ENCODE results near the gene TNFRSF1B.
A peak's percentile ranks its signal among the peaks of the same experiment; 100 is the strongest.

TNFRSF1B gene

DNA sequence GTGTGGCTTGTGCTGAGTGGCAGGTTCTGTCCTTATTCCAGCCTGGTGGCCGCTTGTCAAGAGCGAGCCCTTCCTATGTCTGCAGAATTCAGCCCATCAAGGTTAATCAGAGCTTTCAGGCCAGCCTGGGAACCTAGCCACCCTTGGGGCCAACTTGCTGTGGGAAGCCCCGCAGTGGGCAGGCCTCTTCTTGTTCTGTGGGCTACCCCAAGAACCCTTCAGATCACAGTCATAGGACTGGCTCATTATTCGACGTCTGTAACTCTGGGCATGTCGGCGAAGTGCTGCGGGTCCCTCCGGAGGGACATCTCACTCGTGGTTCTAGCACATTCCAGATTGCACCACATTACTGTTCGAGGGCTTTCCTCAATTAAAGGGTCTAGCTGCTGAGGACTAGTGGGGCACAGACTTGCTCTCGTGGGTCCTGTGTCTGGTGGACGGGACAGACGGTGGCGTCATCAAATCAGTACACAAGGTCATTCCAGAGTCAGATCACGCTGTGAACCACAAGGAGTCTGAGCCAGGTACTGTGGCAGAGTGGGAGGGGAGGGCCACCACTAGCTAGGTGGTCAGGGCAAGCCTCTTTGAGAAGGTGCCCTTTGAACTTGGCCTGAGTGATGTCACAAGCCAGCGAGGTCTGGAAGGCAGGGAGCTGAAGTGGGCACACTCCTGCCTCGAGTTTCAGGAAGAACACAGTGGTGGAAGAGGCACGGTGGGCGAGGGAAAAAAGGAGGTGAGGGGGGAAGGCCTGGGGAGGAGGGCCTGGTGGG is 20.3 kb upstream of the TNFRSF1B start:
- Histone ChIP-seq H3K79me2 (ENCODE audit: insufficient read depth, low read depth) (no peaks in the 10 kb centered on the region), H2AFZ (ENCODE audit: low read depth) (no peak overlapping the region), H4K20me1 (ENCODE audit: insufficient read depth) (no peaks in the 10 kb centered on the region), H3K27me3 (ENCODE audit: insufficient read depth, low read depth) (no peaks in the 10 kb centered on the region), H3K4me1 (ENCODE audit: low read depth, poor library complexity, severe bottlenecking) (peaks cover 50% of the 10 kb centered on the region), H3K36me3 (ENCODE audit: insufficient read depth) (no peaks in the 10 kb centered on the region), H3K4me2 (no peak overlapping the region), H3K27ac (peak overlapping the region; percentile 78; the same call in 1 of the 2 replicates), H3K4me3 (IDR thresholded peaks at IDR 0.05; ENCODE audit: insufficient read depth, low read depth, low read length) (no peak overlapping the region), H3K9ac (no peak overlapping the region)
- TF ChIP-seq, protein P1, sequence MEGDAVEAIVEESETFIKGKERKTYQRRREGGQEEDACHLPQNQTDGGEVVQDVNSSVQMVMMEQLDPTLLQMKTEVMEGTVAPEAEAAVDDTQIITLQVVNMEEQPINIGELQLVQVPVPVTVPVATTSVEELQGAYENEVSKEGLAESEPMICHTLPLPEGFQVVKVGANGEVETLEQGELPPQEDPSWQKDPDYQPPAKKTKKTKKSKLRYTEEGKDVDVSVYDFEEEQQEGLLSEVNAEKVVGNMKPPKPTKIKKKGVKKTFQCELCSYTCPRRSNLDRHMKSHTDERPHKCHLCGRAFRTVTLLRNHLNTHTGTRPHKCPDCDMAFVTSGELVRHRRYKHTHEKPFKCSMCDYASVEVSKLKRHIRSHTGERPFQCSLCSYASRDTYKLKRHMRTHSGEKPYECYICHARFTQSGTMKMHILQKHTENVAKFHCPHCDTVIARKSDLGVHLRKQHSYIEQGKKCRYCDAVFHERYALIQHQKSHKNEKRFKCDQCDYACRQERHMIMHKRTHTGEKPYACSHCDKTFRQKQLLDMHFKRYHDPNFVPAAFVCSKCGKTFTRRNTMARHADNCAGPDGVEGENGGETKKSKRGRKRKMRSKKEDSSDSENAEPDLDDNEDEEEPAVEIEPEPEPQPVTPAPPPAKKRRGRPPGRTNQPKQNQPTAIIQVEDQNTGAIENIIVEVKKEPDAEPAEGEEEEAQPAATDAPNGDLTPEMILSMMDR (conservative IDR thresholded peaks at IDR 0.05; ENCODE audit: low read depth, low read length): no peak

DNA sequence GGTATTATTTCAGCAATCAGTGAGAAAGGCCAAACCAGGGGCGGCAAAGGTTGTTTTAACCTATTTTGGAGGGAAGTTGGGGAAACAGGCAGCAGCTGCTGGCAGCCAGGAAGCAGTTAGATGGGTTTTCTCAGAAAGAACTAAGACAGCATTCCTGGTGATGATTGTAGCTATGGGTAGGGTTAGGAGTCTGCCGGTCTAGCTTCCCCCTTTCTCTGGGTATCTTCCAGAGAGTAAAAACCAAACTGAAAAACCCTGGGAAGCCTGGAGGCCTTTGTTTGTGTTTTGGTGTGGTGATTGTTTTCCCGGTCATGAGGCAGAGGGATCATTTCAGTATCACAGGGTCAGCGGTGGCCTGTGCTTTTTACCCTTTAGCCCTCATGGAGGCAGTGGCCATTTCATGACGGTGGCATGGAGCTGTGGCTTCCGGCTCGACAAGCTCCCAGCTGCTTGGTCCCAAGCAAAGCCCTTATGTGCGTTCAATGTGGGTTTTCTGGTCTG is 19.5 kb upstream of the TNFRSF1B start:
- H3K9ac ChIP-seq: no peak overlapping the region
- TF ChIP-seq, protein P1 (conservative IDR thresholded peaks at IDR 0.05; ENCODE audit: low read depth, low read length): no peak
- 0 out of 2 replicates have a peak overlapping the region, but pooled peaks have one; percentile 2 for H2AFZ ChIP-seq (ENCODE audit: low read depth)
- peaks cover 50% of the 10 kb centered on the region for H3K4me1 ChIP-seq (ENCODE audit: low read depth, poor library complexity, severe bottlenecking)
- H3K4me2 ChIP-seq: peak overlapping the region; percentile 91; the same call in 1 of the 2 replicates
- H3K27ac ChIP-seq: peak overlapping the region; percentile 78
- H3K36me3 ChIP-seq (ENCODE audit: insufficient read depth): no peaks in the 10 kb centered on the region
- H3K79me2 ChIP-seq (ENCODE audit: insufficient read depth, low read depth): 0 out of 2 replicates have a peak, but pooled peaks cover 4% of the 10 kb centered on the region
- H3K4me3 ChIP-seq (IDR thresholded peaks at IDR 0.05; ENCODE audit: insufficient read depth, low read depth, low read length): no peak overlapping the region
- no peaks in the 10 kb centered on the region for H3K27me3 ChIP-seq (ENCODE audit: insufficient read depth, low read depth)
- H4K20me1 ChIP-seq (ENCODE audit: insufficient read depth): no peaks in the 10 kb centered on the region

DNA sequence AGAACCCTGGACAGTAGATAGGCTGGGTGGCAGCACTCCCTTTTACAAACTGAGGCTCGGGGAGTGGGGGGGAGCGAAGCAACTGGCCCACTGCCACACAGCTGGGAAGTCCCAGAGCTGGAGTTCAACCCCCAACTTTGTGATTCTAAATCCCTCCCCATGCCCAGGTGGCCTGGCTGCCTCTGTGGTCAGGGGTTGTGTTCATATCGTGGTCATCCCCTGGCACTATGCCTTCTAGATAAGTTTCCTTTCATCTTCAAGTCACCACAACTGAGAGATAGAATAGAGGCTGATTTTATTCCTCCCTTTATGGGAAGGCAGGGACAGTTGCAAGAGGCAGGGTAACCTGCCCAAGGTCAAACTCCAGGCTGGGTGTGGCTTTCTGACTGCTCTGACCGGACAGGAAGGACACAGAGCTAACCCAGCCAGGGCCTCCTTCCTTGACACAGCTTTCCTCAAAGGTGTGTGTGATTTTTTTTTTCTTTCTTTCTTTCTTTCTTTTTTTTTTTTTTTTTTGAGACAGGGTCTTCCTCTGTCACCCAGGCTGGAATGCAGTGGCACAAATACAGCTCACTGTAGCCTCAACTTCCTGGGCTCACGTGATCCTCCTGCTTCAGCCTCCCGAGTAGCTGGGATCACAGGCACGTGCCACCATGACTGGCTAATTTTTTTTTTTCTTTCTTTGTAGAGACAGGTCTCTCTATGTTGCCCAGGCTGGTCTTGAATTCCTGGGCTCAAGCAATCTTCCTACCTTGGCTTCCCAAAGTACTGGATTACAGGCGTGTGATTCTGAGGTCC is 18.4 kb upstream of the TNFRSF1B start:
- H3K36me3 ChIP-seq (ENCODE audit: insufficient read depth): no peaks in the 10 kb centered on the region
- peak overlapping the region; percentile 91 for H3K4me2 ChIP-seq
- H2AFZ ChIP-seq (ENCODE audit: low read depth): peak overlapping the region; percentile 39
- H3K27ac ChIP-seq: peak overlapping the region; percentile 78
- H3K4me3 ChIP-seq (IDR thresholded peaks at IDR 0.05; ENCODE audit: insufficient read depth, low read depth, low read length): no peak overlapping the region
- H3K27me3 ChIP-seq (ENCODE audit: insufficient read depth, low read depth): no peaks in the 10 kb centered on the region
- H3K4me1 ChIP-seq (ENCODE audit: low read depth, poor library complexity, severe bottlenecking): peaks cover 50% of the 10 kb centered on the region
- H3K9ac ChIP-seq: peak overlapping the region; percentile 40; the same call in 1 of the 2 replicates
- 0 out of 2 replicates have a peak, but pooled peaks cover 4% of the 10 kb centered on the region for H3K79me2 ChIP-seq (ENCODE audit: insufficient read depth, low read depth)
- no peaks in the 10 kb centered on the region for H4K20me1 ChIP-seq (ENCODE audit: insufficient read depth)
- TF ChIP-seq, protein P1 (conservative IDR thresholded peaks at IDR 0.05; ENCODE audit: low read depth, low read length): no peak

DNA sequence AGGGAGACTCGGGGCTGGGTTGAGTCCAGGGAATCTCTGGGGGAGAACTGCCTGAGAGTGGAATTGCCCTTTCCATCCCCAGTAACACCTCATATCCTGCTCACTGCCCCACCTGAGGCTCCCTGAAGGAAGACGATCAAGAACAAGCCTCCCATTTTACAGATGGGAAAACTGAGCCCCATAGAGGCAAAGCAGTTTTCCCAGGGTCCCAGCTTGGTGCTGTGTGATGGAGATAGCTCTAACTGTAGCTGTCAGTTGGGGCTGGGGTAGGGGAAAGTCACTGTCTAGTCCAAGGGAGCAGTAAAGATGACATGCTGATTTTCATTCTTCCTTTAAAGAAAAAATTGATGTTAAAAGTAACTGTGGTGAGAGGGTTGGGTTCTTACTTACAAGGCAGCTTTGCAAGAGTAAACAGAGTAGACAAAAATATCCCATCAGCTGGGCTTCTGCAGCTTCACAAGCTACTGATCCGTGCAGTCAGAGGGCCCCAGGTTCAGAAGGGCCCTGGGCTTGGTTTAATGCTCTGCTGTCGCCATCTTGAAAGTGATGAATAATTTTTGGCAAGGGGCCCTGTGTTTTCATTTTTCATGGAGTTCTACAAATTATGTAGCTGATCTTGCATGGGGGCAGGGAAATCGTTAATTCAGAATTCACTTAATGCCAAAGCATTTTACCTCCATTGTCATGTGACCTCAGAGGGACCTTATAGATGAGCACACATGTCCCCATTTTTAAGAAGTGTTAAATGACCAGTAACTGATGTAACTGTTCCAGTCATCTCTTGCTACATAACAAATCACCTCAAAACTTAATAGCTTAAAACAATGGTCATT is 17.6 kb upstream of the TNFRSF1B start:
- Histone ChIP-seq H3K79me2 (ENCODE audit: insufficient read depth, low read depth) (0 out of 2 replicates have a peak, but pooled peaks cover 4% of the 10 kb centered on the region), H3K27me3 (ENCODE audit: insufficient read depth, low read depth) (no peaks in the 10 kb centered on the region), H4K20me1 (ENCODE audit: insufficient read depth) (no peaks in the 10 kb centered on the region), H3K4me3 (IDR thresholded peaks at IDR 0.05; ENCODE audit: insufficient read depth, low read depth, low read length) (no peak overlapping the region), H2AFZ (ENCODE audit: low read depth) (peak overlapping the region; percentile 39; the same call in 1 of the 2 replicates), H3K4me2 (peak overlapping the region; percentile 91), H3K4me1 (ENCODE audit: low read depth, poor library complexity, severe bottlenecking) (peaks cover 50% of the 10 kb centered on the region), H3K36me3 (ENCODE audit: insufficient read depth) (no peaks in the 10 kb centered on the region), H3K9ac (peak overlapping the region; percentile 40; the same call in 1 of the 2 replicates), H3K27ac (peak overlapping the region; percentile 78)
- TF ChIP-seq, protein P1 (conservative IDR thresholded peaks at IDR 0.05; ENCODE audit: low read depth, low read length): no peak

Data from KMS-11 (cell line).